ENCODE measurements around the gene BTD.

BTD gene

DNA sequence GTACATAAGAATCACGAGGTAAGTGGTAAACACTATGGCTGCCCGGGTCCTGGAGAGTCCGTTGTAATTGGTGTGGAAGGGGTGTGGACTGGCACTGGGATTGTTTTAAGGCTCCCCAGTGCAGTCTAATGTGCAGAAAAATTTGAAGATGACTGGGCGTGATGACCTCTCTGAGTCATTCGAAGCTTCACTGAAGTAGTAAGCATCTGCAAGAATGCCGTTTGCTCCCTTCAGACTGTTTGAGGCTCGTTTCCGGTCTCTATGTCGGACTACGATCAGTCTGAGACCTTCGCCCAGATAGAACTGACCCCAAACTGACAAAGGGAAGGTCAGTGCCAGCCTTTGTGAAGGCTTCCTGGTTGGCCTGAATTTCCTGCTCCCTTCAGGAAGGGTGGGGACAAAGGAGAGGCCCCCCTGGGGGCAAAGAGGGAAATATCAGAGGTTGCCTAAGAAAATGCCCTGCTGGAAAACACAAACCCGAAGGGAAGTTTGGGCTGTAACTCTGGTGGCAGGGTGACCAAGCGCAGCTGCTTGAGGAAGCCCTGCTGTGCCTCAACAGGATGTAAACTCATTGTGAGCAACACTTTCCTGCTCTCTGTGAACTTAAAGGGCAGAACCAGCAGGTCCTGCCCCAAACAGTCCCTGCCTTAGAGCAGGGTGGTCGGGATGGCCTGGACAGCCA, 34.6 kb downstream of the BTD start:
- DNase-seq (ENCODE audit: low read depth, low spot score): peak; percentile 52

DNA sequence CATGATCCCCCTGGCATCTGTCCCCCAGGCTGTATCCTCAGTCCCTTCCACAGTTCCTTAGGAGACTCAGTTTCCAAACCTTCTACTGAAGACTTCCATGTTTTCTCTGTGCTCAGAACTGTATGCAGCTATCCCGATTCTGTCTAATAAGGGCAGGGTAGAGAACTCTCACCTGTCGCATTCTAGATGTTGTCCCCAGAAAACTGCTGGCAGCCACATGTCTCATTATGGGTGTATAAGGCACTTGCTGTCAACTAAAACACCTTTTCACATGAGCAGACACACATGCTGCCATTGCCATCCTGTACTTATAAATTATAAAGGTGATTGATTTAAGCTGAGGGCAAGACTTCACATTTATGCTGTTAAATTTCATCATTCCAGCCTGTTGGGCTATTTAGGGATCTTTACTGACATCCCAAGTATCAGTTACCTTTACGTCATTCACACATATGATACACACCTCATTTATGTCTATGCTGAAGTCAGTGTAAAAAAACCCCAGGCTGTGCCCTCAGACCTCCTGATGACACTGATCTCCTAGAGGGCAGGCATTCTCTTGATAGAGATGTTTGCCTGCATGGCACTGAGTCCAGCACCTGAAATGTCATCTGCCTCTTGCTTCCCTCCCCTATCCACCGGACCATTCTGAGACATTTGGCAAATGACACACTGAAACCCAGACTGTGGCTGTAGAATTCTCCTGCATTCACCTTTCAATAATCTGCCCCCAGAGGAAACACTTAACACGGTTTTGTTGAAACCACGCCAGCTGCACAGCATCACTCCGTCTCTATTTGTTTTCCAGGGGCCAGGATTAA, 35.8 kb downstream of the BTD start:
- no peak for DNase-seq (ENCODE audit: low read depth, low spot score)

- no peak for DNase-seq (ENCODE audit: low read depth, low spot score)
These were observed 36.8 kb downstream of the BTD start for GRCh38 chr3:15638193-15638890.

- no peak for DNase-seq (ENCODE audit: low read depth, low spot score)
These were observed 37.3 kb downstream of the BTD start for GRCh38 chr3:15638891-15639262.

- DNase-seq (ENCODE audit: low read depth, low spot score): no peak
These were observed 43.7 kb downstream of the BTD start for GRCh38 chr3:15645246-15645645.

- peak; percentile 89 for DNase-seq (ENCODE audit: low read depth, low spot score)
These were observed 44.4 kb downstream of the BTD start for GRCh38 chr3:15645740-15646501.

DNA sequence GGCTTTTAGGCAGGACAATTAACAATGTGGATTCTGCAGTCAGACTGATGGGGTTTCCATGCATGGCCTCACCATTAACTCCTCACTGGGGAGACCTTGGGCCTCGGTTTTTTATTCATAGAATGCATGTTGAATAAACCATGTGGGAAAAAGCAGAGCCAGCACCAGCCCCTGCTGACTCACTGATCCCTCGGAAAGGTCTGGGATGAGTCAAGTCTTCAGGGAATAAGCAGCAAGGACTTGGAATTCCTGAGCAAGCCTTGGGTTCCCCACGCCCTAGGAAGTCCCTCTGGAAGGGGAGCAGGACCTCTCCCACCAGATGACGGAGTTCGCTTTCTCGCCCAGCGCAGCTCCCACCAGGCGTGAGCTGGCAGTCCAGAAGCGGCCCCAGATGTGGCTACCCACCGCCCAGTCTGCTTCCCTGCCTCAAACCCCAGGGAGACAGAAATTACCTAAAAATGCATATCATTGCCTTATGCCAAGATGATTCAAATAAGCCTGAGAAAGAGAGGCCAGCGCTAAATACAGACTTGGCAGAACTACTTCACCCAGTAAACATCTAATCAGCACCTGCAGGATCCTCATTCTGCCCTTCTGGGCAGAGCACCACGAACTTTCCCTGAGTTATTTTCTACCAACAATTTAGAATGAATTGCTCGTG, 45.4 kb downstream of the BTD start:
- peak; percentile 95 for DNase-seq (ENCODE audit: low read depth, low spot score)

DNA sequence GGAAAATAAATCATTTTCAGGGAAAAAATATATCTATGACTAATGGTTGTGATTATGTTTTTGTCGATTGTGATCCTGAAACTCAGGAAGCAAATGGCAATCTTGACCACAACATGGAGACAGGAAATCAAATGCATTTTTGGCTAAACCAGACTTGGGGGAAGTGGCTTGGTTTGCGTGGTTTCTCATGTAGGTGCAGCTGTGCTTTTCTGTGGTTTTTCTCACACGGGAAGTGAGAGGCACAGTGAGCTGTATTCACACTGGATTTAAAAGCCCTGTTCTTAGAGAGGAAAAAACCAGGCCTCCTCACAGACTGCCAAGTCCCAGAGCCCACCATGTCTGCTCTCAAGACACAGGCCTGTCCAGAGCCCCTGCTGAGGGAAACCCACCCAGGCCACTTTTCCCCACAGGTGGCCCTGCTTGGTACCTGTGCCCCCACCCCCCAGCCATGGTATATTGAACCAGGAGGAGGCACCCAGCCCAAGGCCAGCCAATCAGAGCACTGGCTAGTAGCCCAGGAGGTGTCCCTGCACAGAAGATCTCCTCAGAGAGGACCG, 46.1 kb downstream of the BTD start:
- DNase-seq (ENCODE audit: low read depth, low spot score): peak; percentile 90

GRCh38 chr3:15649341-15649740, 47.8 kb downstream of the BTD start:
- DNase-seq (ENCODE audit: low read depth, low spot score): no peak

- DNase-seq (ENCODE audit: low read depth, low spot score): no peak
These were observed 48.3 kb downstream of the BTD start for GRCh38 chr3:15649858-15650257.

DNA sequence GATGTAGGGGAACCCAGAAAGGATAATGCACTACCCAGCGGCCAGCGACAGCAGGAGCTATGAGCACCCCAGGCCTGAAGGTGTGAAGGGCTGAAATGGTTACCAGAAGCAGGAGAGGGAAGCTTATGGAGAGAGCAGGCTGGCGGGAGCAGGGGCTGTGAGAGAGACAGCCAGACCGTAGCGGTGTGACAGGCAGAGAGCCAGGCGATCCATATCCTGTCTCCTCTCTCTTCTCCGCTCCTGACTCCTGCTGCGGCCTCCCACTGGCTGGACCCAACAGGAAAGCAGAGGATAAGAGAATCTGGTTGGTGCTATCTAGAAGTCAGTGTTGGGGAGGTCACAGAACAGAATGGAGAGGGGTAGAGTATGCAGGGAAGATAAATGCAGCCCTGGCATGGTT, 49.9 kb downstream of the BTD start:
- DNase-seq (ENCODE audit: low read depth, low spot score): no peak

- DNase-seq (ENCODE audit: low read depth, low spot score): no peak
These were observed 51.8 kb downstream of the BTD start for GRCh38 chr3:15653321-15653720.

DNA sequence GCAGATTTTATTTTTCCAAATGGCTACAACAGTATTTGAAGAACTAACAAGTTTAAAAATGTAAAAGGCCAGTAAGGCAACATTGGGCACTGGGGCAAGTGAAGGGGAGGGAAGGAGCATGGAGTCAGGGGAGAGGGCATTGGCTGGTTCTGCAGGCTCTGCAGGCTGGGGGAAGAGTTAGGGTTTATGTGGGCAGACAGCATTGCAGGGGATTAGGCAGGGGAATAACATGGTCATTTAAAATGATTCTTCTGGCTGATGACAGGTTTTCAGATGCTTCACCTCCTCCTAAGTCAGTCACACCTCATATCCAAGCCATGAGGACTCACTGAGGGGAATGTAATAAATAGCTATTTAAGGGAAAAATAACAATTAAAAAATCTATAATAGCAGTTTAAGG, 52.6 kb downstream of the BTD start:
- DNase-seq (ENCODE audit: low read depth, low spot score): no peak

DNA sequence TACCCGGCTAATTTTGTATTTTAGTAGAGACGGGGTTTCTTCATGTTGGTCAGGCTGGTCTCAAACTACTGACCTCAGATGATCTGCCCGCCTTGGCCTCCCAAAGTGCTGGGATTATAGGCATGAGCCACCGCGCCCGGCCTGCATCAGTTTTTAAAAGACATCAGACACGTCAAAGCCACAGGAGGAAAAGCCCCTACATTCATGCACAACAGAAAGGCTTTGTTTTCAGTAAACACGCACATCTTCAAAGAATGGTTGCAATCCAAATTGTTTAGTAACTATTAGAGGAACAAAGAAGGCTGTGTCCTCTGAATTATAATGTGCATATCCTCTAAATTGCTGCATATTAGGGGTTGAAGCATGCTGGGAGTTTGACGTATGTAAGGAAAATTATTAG, 53.3 kb downstream of the BTD start:
- DNase-seq (ENCODE audit: low read depth, low spot score): no peak

GRCh38 chr3:15656342-15656741, 54.8 kb downstream of the BTD start:
- DNase-seq (ENCODE audit: low read depth, low spot score): no peak

- no peak for DNase-seq (ENCODE audit: low read depth, low spot score)
These were observed 55.5 kb downstream of the BTD start for GRCh38 chr3:15657016-15657415.

DNA sequence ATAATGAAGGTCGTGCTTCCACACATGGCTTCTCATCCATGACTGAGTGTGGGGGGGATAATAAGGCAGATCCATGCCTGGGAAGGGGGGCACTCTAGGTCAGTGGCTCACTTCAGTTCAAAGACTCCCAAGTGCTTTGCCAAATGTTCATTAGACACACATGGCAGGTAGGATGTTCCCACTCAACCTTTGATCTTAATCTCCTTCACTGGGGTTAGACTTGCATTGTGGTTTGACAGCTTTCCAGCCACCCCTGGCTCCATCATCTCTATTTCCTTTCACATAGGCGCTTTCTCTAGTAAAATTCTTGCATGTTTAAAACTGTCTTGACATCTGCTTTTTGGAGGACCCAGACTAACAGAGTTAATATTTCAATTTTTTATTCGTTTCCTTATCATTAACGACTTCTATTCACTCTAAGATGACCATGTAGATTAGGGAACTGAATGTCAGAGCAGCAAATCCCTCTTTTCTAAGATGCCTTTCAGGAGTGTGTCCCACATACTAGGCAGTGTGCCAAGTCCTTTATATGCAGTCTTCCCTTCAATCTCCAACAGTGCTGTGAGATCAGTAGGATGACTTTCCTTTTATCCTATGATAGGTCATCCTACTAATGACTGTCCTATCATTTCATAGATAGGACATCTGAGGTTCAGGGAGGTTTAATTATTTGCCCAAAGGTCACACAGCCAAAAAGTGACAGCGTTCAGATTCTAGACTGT, 57.9 kb downstream of the BTD start:
- DNase-seq (ENCODE audit: low read depth, low spot score): peak; percentile 27

- DNase-seq (ENCODE audit: low read depth, low spot score): no peak
These were observed 58.8 kb downstream of the BTD start for GRCh38 chr3:15660055-15660935.

- DNase-seq (ENCODE audit: low read depth, low spot score): no peak
These were observed 62.6 kb downstream of the BTD start for GRCh38 chr3:15664144-15664543.
